Measurements from ENCODE around the gene EDN1.

The EDN1 gene

DNA sequence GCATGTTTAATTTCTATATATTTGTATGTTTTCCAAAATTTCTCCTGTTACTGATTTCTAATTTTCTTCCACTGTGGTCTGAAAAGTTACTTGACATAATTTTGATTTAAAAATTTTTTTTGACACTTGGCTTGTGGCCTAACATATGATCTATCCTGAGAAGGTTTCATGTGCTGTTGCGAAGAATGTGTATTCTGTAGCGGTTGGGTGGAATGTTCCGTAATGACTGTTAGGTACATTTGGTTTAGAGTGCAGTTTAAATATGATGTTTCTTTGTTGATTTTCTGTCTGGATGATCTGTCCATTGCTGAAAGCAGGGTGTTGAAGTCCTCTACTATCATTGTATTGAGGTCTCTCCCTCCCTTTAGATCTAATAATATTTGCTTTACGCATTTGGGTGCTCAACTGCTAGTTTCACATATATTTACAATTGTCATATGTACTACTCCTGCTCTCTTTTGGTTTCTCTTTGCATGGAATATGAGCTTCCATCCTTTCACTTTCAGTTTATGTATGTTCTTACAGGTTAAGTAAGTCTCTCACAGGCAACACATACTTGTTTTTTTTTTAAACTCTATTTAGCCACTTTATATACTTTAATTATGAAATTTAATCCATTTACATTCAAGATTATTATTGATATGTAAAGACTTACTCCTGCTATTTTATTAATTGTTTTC, 19.5 kb upstream of the EDN1 start:
- no peak for DNase-seq (ENCODE audit: low read depth)

GRCh38 chr6:12271594-12271993, 18.6 kb upstream of the EDN1 start:
- DNase-seq (ENCODE audit: low read depth) = no peak

DNA sequence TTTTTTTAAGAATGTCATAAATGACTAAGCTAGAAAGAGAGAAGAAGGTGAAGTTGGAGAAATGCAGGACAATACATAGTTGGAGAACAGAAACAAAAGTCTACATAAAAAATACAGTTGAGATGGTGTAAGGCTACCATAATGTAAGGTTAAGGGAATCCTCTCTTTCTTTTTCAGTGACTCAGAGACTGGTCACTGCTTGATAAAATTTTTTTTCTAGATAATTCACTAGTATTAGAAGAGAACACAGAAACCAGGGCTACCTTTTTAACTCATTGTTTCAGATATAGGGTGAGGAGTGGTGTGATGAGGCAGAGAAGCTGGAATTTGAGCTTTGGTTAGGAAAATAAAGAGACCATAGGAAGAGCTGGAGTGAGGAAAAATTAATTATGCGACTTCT, 18.2 kb upstream of the EDN1 start:
- no peak for DNase-seq (ENCODE audit: low read depth)

GRCh38 chr6:12275107-12275506, 15.1 kb upstream of the EDN1 start:
- DNase-seq (ENCODE audit: low read depth) = no peak

GRCh38 chr6:12276930-12277315, 13.2 kb upstream of the EDN1 start:
- no peak for DNase-seq (ENCODE audit: low read depth)

DNA sequence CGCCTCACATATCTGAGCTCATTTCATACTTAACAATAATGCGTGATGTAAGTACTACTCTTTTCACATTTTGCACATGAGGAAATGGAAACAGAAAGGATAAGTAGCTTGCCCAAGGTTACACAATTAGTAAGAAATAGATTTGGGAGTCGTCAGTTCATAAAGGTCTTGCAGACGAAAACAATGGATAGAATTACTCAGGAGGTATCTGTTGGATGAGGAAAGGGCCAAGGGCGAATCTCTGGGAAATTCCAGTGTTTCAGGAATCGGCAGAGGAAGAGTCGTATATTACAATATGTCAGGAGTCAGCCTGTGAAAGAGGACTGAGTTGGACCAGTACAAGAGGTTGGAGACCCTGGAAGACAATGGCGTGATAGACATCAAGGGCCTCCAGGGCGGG, 12.8 kb upstream of the EDN1 start:
- no peak for DNase-seq (ENCODE audit: low read depth)

DNA sequence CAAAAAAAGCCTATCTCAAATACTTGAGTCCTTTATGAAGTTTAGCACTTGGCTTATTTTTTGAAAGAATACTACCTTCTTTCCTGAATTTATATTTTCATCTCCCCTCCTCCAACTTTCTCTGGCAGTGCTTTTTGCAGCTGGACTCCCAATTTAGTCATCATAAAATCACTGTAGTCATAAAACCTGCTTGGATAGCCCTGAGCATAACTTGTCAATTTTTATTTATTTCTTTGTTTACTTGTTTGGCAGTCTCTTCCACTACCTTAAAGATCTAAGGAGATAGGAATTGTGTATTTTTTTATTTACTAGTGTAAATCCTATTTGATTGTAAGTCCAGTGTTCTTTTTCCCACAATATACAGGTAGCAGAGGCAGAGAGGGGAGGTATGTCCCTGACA, 11.2 kb upstream of the EDN1 start:
- no peak for DNase-seq (ENCODE audit: low read depth)

- DNase-seq (ENCODE audit: low read depth) = no peak
Measured at GRCh38 chr6:12279322-12280091, 10.7 kb upstream of the EDN1 start.

DNA sequence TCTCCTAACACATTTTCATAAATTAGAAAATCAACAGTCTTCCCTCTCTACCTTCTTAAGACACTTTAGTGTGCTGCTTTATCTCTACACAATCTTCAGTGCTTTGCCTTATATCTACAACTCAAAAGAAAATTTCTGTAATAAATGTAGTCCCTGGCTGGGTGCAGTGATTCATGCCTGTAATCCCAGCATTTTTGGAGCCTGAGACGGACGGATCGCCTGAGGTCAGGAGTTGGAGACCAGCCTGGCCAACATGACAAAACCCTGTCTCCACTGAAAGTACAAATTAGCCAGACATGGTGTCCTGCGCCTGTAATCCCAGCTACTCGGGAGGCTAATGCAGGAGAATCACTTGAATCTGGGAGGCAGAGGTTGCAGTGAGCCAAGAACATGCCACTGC, 9.7 kb upstream of the EDN1 start:
- DNase-seq (ENCODE audit: low read depth) = no peak

GRCh38 chr6:12280902-12281301, 9.3 kb upstream of the EDN1 start:
- no peak for DNase-seq (ENCODE audit: low read depth)

- no peak for DNase-seq (ENCODE audit: low read depth)
Measured at GRCh38 chr6:12283904-12284303, 6.3 kb upstream of the EDN1 start.

GRCh38 chr6:12286373-12287110, 3.6 kb upstream of the EDN1 start:
- DNase-seq (ENCODE audit: low read depth) = no peak

- no peak for DNase-seq (ENCODE audit: low read depth)
Measured at GRCh38 chr6:12288211-12288618, 1.9 kb upstream of the EDN1 start.

GRCh38 chr6:12288914-12289313, 1.2 kb upstream of the EDN1 start:
- DNase-seq (ENCODE audit: low read depth) = no peak

DNA sequence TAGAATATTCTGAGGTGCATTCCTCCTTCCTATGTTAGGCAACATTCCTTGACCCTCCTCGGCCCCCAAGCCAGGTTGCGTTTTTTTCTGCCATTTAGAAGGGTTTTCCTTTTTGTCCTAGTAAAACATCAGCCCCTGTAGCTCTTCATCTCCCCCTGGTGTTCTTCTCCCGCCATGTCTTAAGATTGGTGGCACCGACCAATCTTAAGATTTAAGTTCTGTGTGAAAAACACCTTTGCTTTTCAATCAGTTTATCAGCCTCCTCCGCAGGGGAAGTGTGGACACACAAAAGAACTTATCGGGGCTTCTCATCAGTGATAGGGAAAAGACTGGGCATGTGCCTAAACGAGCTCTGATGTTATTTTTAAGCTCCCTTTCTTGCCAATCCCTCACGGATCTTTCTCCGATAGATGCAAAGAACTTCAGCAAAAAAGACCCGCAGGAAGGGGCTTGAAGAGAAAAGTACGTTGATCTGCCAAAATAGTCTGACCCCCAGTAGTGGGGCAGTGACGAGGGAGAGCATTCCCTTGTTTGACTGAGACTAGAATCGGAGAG, 719 bp upstream of the EDN1 start:
- DNase-seq (ENCODE audit: low read depth) = no peak

DNA sequence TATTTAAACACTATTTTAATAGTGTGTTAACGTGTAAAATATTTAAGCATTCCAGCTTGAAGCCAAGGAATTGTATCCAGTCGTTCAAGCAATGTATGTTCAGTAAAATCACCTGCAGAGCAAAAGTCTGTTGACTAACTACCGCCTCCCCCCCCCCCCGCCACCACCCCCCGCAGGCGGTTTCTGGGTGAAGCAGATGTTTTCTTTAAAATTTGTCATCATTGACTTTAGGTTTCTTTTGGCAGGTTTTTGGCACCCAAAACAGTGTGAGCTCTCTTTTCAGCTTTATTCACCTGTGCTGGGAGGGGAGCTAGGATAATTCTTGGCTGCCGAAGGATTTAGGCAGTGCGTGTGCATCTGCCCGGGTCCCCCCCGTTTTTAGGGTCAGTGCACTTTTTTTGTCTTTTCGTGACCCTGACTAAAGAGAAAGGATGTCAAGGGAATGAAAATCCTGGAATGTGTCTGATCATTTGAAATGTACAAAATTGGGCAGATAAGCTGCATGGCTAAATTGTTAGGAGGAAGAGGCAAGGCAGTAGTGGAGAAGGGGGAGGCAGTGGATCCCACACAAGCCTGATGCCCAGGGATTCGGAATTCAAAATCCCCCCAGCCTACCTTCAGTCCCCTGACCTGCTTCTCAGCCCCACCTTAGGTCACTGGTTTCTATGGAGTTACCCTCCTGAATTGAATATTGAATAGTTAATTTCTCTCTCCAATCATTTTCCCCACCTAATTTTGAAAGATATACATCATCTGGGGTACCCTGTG, 1.1 kb downstream of the EDN1 start:
- no peak for DNase-seq (ENCODE audit: low read depth)

- DNase-seq (ENCODE audit: low read depth) = no peak
Measured at GRCh38 chr6:12291839-12292604, 1.9 kb downstream of the EDN1 start.

DNA sequence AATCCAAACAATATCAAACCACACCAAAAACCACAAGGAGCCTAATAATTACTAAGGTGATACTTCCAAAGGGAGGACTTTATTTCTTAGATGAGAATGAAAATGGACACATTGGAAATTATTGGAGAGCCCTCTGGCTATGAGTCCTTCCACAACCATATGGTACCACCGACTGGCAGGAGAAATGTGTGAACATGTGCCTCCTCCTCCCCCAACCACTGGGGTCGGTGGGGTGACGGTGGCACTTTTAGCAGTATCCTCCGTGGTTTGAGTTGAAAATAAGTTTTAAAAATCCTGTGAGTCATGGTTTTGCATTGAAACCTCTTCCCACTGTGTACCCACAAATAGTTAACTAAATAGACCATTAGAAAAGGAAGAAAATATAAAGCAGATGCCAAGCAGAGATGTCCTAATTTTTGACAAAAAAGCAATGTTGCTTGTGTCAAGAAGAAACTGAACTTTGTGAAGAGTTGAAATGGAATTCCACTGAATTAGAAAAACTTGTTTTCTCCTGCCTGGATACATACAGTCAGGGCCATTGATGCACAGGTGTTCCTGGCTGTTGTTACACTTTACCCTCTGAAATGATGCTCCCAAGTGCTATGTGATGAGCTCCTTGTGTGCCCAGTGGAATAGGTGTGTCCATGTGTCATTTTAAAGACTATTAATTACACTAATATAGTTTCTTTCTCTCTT, 3.2 kb downstream of the EDN1 start:
- no peak for DNase-seq (ENCODE audit: low read depth)

DNA sequence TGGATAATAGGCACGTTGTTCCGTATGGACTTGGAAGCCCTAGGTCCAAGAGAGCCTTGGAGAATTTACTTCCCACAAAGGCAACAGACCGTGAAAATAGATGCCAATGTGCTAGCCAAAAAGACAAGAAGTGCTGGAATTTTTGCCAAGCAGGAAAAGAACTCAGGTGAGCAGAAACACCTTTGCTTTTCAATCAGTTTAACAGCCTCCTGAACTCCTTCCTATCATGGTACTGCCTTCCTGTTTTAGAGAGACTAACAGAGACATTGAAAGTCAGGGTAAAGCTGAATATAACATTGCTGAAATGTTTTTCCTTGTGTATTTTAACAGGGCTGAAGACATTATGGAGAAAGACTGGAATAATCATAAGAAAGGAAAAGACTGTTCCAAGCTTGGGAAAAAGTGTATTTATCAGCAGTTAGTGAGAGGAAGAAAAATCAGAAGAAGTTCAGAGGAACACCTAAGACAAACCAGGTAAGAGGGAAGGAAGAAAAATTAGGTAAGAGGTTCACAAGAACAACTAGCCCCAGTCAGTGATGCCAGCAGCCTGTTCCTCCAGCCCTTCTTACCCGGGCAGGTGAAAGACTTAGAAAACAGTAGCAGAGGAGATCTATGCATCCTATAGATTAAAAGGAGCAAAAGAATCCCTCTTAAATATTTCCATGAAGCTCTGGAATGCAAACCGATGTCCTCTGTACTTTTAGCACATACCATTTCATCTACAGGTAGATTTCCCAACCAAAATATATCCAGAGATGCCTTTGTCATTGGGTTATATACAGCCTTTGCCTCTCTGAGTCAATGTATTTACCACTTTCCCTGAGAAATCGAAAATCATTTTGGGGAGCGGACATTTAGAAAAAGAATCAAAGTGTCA, 4.0 kb downstream of the EDN1 start:
- no peak for DNase-seq (ENCODE audit: low read depth)

Measured in stimulated activated CD8-positive, alpha-beta memory T cell treated with anti-CD3 and anti-CD28 coated beads, Interleukin-15, amount 100 ng/mL, for 24 hours (primary cell).